Stimulated activated CD8-positive, alpha-beta memory T cell treated with anti-CD3 and anti-CD28 coated beads, Interleukin-2, amount 100 ng/mL, for 48 hours (primary cell): Measurements from ENCODE around the gene FAM227A.

Experiments used
- DNase-seq, 2 donors: peaks; one replicate each; pipeline ENCODE4 v3.0.0-alpha.2; 2020; ENCODE audit warnings: low read depth in 2 of 2

Gene FAM227A

GRCh38 chr22:38656256-38657044, at the start of gene FAM227A, which contains the start of gene CBY1:
TSS of gene FAM227A (minus strand) at chr22:38656392. CDS start at chr22:38650168, 6,224 bp downstream.
TSS of gene CBY1 (plus strand) at chr22:38656638. CDS start at chr22:38668055, 11,417 bp downstream.
- DNase-seq = peak; percentile 72 to 77

- peak; percentile 90 to 91 for DNase-seq
Measured at GRCh38 chr22:38705235-38706100, 49.3 kb upstream of the FAM227A start, which contains the start of gene GTPBP1. TSS of gene GTPBP1 (plus strand) at chr22:38705944. CDS start at chr22:38705956, 12 bp downstream.

- DNase-seq = no peak
Measured at GRCh38 chr22:38704654-38705234, 48.6 kb upstream of the FAM227A start.

- DNase-seq = peak; percentile 97
Measured at GRCh38 chr22:38700789-38701628, 44.8 kb upstream of the FAM227A start, which contains the start of gene JOSD1. TSS of gene JOSD1 (minus strand) at chr22:38700943. CDS start at chr22:38699987, 956 bp downstream.

- DNase-seq = no peak
Measured at GRCh38 chr22:38700270-38700788, 44.1 kb upstream of the FAM227A start.

GRCh38 chr22:38699784-38700183, 43.6 kb upstream of the FAM227A start:
- no peak for DNase-seq

- DNase-seq = no peak
Measured at GRCh38 chr22:38699143-38699542, 43.0 kb upstream of the FAM227A start.

GRCh38 chr22:38698407-38699094, 42.4 kb upstream of the FAM227A start:
- DNase-seq = no peak

GRCh38 chr22:38697425-38698089, 41.4 kb upstream of the FAM227A start:
- DNase-seq = no peak

- no peak for DNase-seq
Measured at GRCh38 chr22:38696606-38697424, 40.6 kb upstream of the FAM227A start.

GRCh38 chr22:38694940-38695339, 38.7 kb upstream of the FAM227A start:
- no peak for DNase-seq

- DNase-seq = no peak
Measured at GRCh38 chr22:38694049-38694448, 37.9 kb upstream of the FAM227A start.

GRCh38 chr22:38689651-38690050, 33.5 kb upstream of the FAM227A start:
- no peak for DNase-seq

GRCh38 chr22:38685761-38686160, 29.6 kb upstream of the FAM227A start:
- DNase-seq = no peak

- no peak for DNase-seq
Measured at GRCh38 chr22:38684895-38685294, 28.7 kb upstream of the FAM227A start.

GRCh38 chr22:38681582-38682335, 25.6 kb upstream of the FAM227A start, which contains the start of gene TOMM22:
TSS of gene TOMM22 (plus strand) at chr22:38681957. CDS start at chr22:38681979, 22 bp downstream.
- DNase-seq = peak; percentile 79 to 82

GRCh38 chr22:38675833-38676232, 19.6 kb upstream of the FAM227A start:
- no peak for DNase-seq

GRCh38 chr22:38674888-38675287, 18.7 kb upstream of the FAM227A start:
- no peak for DNase-seq
